Activated CD4-positive, alpha-beta T cell treated with anti-CD3 and anti-CD28 coated beads, Interleukin-2, amount 50 U/mL, for 16 hours (primary cell): ENCODE measurements around the gene TMEM229A.
"Not testable (repeated sequence)": the region's sequence is repeated elsewhere in the genome, so short reads cannot be mapped to it uniquely, and the experiment has no call there.

Experiments used
- DNase-seq: peaks from one replicate; pipeline ENCODE4 v3.0.0-alpha.2; 2020

Gene TMEM229A

GRCh38 chr7:124032369-124033094, at the start of gene TMEM229A:
TMEM229A (minus strand) TSS chr7:124033067; CDS start chr7:124033003, 64 bp downstream.
- DNase-seq = peak; percentile 5

DNA sequence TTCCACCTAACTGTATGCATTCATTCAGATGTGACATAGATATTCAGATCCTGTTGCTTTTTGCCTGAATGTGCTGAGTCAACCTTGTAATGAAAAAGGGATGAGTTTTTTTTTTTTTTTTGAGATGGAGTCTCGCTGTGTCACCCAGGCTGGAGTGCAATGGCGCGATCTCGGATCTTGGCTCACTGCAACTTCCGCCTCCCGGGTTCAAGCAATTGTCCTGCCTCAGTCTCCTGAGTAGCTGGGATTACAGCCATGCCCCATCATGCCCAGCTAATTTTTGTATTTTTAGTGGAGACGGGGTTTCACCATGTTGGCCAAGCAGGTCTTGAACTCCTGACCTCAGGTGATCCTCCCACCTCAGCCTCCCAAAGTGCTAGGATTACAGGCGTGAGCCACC, 49.4 kb upstream of the TMEM229A start:
- DNase-seq = not testable (repeated sequence)

DNA sequence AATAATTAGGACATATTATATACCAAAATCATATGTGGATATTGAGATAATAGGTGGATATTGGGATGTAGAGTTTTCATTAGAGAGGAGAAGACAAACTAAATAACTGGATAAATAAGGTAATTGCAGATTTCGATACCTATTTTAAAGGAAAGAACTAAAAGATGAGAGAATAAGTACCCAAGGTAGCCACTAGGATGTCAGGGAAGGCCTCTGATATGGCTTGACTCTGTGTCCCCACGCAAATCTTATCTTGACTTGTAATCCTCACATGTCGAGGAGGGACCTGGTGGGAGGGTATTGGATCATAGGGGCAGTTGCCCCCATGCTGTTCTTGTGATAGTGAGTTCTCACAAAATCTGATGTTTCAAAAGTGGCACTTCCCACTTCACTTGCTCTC, 44.7 kb upstream of the TMEM229A start:
- DNase-seq = no peak

DNA sequence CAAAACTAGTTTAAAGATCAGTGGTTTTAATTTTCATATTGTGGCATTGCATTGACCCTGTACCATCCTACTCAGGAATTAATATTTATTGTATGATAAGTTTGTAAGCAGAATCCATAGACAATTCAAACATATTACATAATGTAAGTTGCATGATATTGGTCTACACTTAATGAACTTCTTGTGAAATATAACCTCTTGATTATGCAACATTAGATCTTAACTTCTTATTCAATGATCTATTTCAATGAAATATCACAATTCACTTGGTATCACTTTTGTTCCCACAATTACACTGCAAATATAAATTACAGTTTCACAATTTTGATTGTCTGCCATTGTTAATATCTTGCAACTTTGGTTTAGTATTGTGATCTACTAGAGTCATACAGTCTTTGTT, 44.0 kb upstream of the TMEM229A start:
- no peak for DNase-seq

DNA sequence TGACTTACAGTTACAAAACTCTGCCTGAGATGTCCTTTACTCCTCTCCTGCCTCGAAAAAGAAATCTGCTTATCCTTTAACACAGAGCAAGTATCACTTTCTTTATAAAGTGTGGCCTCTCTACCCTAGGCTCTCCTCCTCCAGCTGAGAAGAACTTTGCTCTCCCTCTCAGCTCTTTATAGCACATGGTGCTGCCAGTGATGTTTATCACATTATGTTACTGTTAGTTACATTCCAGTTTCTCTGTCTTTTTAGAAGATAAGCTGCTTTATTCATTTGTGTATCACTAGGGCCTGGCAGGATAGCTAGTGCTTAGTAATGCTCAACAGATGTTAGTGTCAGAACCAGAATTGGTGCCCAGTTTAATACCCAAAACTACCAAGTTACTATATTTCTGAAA, 41.1 kb upstream of the TMEM229A start:
- no peak for DNase-seq

- no peak for DNase-seq
Observed at GRCh38 chr7:124073310-124073645, 40.4 kb upstream of the TMEM229A start.

DNA sequence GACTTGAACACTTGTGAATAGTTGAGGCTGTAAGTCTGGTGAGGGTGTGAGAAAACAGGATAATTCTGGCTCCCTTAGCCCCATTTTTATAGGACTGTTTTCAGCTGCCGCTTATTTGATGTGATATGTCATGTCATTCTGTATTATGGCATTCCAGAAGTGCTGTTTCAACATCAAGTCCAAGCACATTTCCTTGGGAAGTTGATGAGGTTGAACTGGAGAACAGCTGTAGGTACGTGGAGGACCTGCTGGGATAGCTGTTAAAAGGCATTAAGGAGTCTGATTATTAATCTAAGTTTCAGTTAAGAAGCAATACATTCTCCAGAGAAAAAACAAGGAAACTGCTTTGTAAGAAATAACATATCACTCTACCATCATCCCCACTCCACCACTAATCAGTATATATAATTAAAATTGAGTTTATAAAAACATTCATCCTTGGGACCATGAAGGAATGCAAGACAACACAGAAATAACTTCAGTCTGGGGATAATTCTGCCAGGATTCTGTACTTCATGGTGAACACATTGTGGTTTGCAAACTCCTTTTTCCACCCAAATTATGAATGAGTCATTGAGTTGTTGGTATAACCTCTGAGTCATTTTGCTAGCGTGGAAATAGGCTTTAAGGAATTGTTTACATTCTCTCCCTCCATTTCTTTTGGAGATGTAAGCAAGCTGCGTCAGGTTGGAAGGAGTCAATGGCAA, 39.9 kb upstream of the TMEM229A start:
- DNase-seq = no peak

GRCh38 chr7:124071843-124072242, 39.0 kb upstream of the TMEM229A start:
- DNase-seq = no peak

DNA sequence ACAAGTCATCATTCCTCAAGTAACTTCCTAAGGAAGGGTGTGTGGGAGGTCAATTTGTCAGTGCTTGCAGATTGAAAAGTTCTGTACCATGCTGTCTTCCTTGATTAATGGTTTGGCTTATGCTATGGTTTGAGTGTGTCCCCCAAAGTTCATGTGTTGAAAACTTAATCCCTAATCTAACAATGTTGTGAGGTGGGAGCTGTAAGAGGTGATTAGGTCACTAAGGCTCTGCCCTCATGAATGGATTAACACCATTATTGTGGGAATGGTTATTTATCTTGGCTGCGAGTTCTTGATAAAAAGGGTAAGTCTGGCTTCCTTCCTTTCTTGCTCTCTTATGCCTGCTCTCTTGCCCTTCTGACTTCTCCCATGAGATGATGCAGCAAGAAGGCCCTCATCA, 29.3 kb upstream of the TMEM229A start:
- no peak for DNase-seq

- DNase-seq = no peak
Observed at GRCh38 chr7:124060528-124060927, 27.7 kb upstream of the TMEM229A start.

- no peak for DNase-seq
Observed at GRCh38 chr7:124059375-124059774, 26.5 kb upstream of the TMEM229A start.

- DNase-seq = no peak
Observed at GRCh38 chr7:124058515-124058914, 25.6 kb upstream of the TMEM229A start.

DNA sequence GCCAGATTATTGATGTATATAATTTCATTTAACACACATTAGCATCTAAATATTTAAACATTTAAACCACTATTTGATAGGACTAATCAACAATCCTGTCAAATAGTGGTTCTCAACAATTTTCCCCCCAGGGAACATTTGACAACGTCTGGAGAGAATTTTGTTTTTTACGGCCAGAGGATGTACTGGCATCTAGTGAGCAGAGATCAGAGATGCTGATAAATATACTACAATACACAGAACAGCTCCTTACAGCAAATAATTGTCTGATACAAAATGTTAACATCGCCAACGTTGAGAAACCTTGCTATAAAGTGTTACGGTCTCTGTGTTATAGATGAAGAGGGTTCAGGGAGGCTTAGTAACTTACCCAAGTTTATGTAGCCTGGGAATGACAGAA, 25.0 kb upstream of the TMEM229A start:
- no peak for DNase-seq

GRCh38 chr7:124056234-124056633, 23.4 kb upstream of the TMEM229A start:
- DNase-seq = no peak

- DNase-seq = no peak
Observed at GRCh38 chr7:124051681-124052377, 19.0 kb upstream of the TMEM229A start.

- no peak for DNase-seq
Observed at GRCh38 chr7:124042826-124043225, 10.0 kb upstream of the TMEM229A start.

GRCh38 chr7:124041439-124041838, 8.6 kb upstream of the TMEM229A start:
- DNase-seq = no peak

GRCh38 chr7:124037902-124038301, 5.0 kb upstream of the TMEM229A start:
- DNase-seq = not testable (repeated sequence)

- DNase-seq = no peak
Observed at GRCh38 chr7:124035706-124036105, 2.8 kb upstream of the TMEM229A start.

DNA sequence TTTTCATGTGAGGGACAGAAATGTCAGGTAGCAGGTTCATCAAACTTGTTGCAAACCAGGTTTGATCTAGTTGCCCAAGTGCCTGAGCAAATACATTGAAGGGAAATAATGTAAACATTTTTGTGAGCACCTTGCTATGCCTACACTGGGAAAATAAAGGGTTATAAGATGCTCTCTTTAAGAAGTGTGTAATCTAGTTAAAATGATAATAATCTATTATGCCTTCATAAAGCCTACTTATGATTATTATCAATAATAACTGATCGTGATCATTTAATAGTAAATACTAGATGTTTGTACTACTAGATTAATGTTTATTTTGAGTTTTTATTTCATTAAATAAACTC, 1.9 kb upstream of the TMEM229A start:
- no peak for DNase-seq

- no peak for DNase-seq
Observed at GRCh38 chr7:124033807-124034753, 1.2 kb upstream of the TMEM229A start.

DNA sequence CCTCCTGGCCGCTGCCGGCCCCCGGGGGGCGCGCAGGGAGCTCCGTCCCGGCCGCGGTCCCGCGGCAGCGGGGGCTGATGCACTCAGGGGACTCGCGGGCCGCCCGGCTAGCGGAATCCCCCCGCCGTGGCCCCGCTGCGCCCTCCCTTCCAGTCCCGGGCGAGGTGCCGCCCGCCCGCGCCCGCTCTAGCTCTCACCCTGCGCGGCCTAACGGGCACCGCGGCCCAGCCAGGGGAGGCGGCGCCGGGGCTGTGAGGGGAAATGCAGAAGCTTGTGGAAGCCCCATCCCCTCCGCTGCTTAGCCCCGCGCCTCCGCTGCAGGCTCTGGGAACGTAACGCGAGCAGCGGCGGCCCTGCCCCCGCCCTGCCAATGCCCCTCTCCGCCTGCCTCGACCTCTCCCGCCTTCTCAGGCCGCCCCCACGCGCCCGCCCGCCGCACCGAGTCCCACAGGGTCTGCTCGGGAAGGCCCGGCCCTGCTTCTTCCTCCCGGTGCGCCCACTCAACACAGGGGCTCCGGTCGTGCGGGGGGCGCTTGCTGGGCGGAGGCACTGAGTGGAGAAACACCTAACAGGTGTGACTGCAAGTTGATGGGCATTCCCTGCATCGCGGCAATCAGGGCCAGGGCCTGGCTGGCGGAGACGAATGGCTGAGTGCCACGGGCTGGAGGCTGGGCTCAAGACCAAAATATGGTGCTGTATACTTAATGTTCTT, 384 bp upstream of the TMEM229A start:
- DNase-seq = no peak
